OCI-LY1 (cell line): Measurements from ENCODE around the gene BMERB1.

Experiments used
- EZH2 ChIP-seq: fragments of 200-600 bp; sonication (generic), shearing (Covaris generic); IDR thresholded peaks from 2 replicates; pipeline ENCODE4 v1.8.0; 2017; ENCODE audit warnings: borderline replicate concordance, mixed run types, mild to moderate bottlenecking, antibody characterized with exemption, low read length, moderate library complexity, mixed read lengths
- TF ChIP-seq, protein P1 (sequence below): fragments of 200-600 bp; sonication (generic), shearing (Covaris generic); IDR thresholded peaks from 2 replicates; pipeline ENCODE4 v1.5.1; 2017; ENCODE audit warnings: mild to moderate bottlenecking, antibody characterized with exemption, low read length, moderate library complexity, mixed read lengths

DNA sequence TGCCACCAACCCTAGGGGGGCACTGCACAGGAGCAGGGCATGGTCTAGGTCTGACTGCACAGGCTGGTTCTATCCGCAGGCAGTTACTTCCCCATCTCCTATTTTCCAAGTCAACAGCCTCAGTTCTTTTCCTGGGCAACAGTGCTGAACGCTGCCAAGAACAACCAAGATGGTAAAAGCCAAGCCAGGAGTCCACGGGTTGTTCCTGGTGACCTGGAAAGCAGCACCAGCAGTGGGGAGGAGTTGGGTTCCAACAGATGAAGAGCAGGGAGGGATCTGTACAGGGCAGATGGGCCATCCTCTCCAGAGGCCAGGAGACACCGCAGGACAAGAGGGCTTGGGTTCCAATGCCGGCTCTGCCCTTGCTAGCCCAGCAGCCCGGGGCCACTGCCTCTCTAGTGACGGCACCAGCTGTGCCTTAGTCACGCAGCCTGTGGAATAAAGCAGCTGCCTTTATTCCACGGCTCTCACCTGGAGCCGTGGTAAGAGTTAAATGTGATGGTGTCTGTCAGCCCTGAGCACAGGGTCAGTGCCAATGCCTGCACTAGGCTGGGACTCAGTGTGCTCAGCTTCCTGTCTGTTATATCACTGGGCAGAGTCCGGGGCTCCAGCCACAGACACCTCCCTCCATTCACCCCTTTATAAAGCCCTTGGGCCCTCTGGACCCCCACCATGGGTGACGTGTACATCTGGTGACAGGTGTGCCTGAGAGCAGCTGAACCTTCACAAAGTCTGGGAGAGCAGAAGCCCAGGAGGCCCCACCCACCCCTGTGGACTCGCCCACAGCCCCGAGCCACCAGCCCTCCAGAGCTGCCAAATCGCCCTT is 163.6 kb downstream of the BMERB1 start:
- no peak for TF ChIP-seq EZH2
- TF ChIP-seq, protein P1, sequence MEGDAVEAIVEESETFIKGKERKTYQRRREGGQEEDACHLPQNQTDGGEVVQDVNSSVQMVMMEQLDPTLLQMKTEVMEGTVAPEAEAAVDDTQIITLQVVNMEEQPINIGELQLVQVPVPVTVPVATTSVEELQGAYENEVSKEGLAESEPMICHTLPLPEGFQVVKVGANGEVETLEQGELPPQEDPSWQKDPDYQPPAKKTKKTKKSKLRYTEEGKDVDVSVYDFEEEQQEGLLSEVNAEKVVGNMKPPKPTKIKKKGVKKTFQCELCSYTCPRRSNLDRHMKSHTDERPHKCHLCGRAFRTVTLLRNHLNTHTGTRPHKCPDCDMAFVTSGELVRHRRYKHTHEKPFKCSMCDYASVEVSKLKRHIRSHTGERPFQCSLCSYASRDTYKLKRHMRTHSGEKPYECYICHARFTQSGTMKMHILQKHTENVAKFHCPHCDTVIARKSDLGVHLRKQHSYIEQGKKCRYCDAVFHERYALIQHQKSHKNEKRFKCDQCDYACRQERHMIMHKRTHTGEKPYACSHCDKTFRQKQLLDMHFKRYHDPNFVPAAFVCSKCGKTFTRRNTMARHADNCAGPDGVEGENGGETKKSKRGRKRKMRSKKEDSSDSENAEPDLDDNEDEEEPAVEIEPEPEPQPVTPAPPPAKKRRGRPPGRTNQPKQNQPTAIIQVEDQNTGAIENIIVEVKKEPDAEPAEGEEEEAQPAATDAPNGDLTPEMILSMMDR = no peak
